CD4-positive, alpha-beta T cell (primary cell): ENCODE data around the gene CLCF1. TPM values are rescaled to one million over a fixed set of nuclear protein-coding genes. Genes with fewer than 3 reads are reported as not detected.

Experiments used
- ATAC-seq: fragments of 200-7000 bp; cut with Tn5 transposase; one replicate; pipeline ENCODE4 v1.10.0; 2022; ENCODE audit warnings: mild to moderate bottlenecking; ENCODE audit not compliant: poor library complexity
- CTCF ChIA-PET: fragments of 350-600 bp; sonication (Branson Sonifier 250); formaldehyde crosslinking; loops from one replicate; lab custom pipeline; 2021; ENCODE audit warnings: antibody characterized with exemption, inconsistent platforms; lab: Charles Lee
- POLR2A ChIA-PET: fragments of 350-600 bp; sonication (Branson Sonifier 250); formaldehyde crosslinking; loops from one replicate; lab custom pipeline; 2021; ENCODE audit warnings: antibody characterized with exemption, inconsistent platforms; lab: Charles Lee
- DNase-seq, 14 experiments: peaks; one replicate each; pipeline ENCODE4 v3.0.0-alpha.2; 2013 to 2020; ENCODE audit warnings: mixed read lengths in 2 of 14
- H3K27ac ChIP-seq, 2 donors: one replicate each; pipeline versions ENCODE4 v1.5.1 to v1.7.0; 2013; ENCODE audit warnings: low read length in 2 of 2, low read depth in 1 of 2, mild to moderate bottlenecking in 1 of 2
- H3K27me3 ChIP-seq, 2 experiments: 1 replicate in 1 of 2; 2 replicates in 1 of 2; pipeline versions ENCODE4 v1.6.1 to v1.7.0; 2013; ENCODE audit warnings: low read length in 2 of 2, control low read depth in 1 of 2, mild to moderate bottlenecking in 1 of 2, moderate library complexity in 1 of 2; ENCODE audit not compliant: insufficient read depth in 2 of 2, control insufficient read depth in 1 of 2
- H3K36me3 ChIP-seq: one replicate; pipeline ENCODE4 v1.6.1; 2013; ENCODE audit warnings: low read length, control low read depth; ENCODE audit not compliant: insufficient read depth
- H3K4me1 ChIP-seq: one replicate; pipeline ENCODE4 v1.6.1; 2013; ENCODE audit warnings: low read length, control low read depth; ENCODE audit not compliant: insufficient read depth
- H3K4me3 ChIP-seq: one replicate; pipeline ENCODE4 v1.5.1; 2013; ENCODE audit warnings: mild to moderate bottlenecking, low read length, moderate library complexity
- H3K9me3 ChIP-seq, 2 experiments: 1 replicate in 1 of 2; 2 replicates in 1 of 2; pipeline versions ENCODE4 v1.6.1 to v1.7.0; 2013; ENCODE audit warnings: low read length in 2 of 2, mild to moderate bottlenecking in 2 of 2, control low read depth in 1 of 2, moderate library complexity in 1 of 2; ENCODE audit not compliant: control insufficient read depth in 1 of 2, insufficient read depth in 1 of 2
- H3K27ac Mint-ChIP-seq: one replicate; pipeline ENCODE4 v1.8.0; 2020; ENCODE audit warnings: mixed read lengths
- H3K27me3 Mint-ChIP-seq: one replicate; pipeline ENCODE4 v1.8.0; 2021; ENCODE audit warnings: mixed read lengths
- H3K36me3 Mint-ChIP-seq: one replicate; pipeline ENCODE4 v1.8.0; 2021; ENCODE audit warnings: low read depth, mixed read lengths
- H3K4me1 Mint-ChIP-seq: one replicate; pipeline ENCODE4 v1.8.0; 2021; ENCODE audit warnings: low read depth, mixed read lengths
- H3K4me3 Mint-ChIP-seq: one replicate; pipeline ENCODE4 v1.8.0; 2020; ENCODE audit warnings: mild to moderate bottlenecking, mixed read lengths
- H3K9me3 Mint-ChIP-seq: one replicate; pipeline ENCODE4 v1.8.0; 2020; ENCODE audit warnings: mixed read lengths
- CTCF ChIP-seq: fragments of 200-600 bp; IDR thresholded peaks from one replicate; pipeline ENCODE4 v1.8.0; 2022; ENCODE audit warnings: antibody characterized with exemption, mild to moderate bottlenecking
- intact Hi-C, 2 experiments: fragments of 100-400 bp; cut with DNase I in 1 of 2; cut with micrococcal nuclease in 1 of 2; formaldehyde crosslinking; loops; one replicate each; pipeline versions ENCODE4 v1.15.1 to v1.9.0; 2023 to 2025; cut with DNase I, micrococcal nuclease
- total RNA-seq, 174 experiments: library from RNA in 2 of 174; stranded (reverse) in 2 of 174; gene quantifications; one replicate each; pipeline ENCODE4 v1.2.3 and lab custom pipeline; 2021 to 2026

CLCF1 gene
- total RNA-seq, 2 experiments from 2014 or later = 6.0 to 6.9 TPM

- Histone ChIP-seq H3K9me3 (no peaks in the 10 kb centered on the region), H3K4me1 (peaks cover 15% of the 10 kb centered on the region), H3K36me3 (no peaks in the 10 kb centered on the region), H3K27ac (no peak overlapping the region), H3K4me3 (no peak overlapping the region), H3K27me3 (peaks cover 2 to 4% of the 10 kb centered on the region in 2 experiments)
- Mint-ChIP-seq H3K4me1 (peaks cover 12% of the 10 kb centered on the region), H3K9me3 (no peaks in the 10 kb centered on the region), H3K4me3 (no peak overlapping the region), H3K36me3 (no peaks in the 10 kb centered on the region), H3K27ac (no peak overlapping the region), H3K27me3 (peaks cover 13% of the 10 kb centered on the region)
- no peak for TF ChIP-seq CTCF
- intact Hi-C loops = loop anchor here (5.0 to 10.0 kb wide), 3 partner anchors 34 to 424 kb away; partner anchors contain the start of genes KDM2A (in 1 of the 2) and PC (in 1 of the 2)
- CTCF ChIA-PET = interaction anchor here (1.1 to 6.0 kb wide), 15 partner anchors 8 to 142 kb away, joined by 3 to 241 read pairs (median 11); partner anchors contain the start of genes CLCF1, POLD4, PPP1CA and RAD9A
- POLR2A ChIA-PET = interaction anchor here (0.6 to 4.0 kb wide), 10 partner anchors 8 to 63 kb away, joined by 3 to 56 read pairs (median 6); partner anchors contain the start of genes CLCF1, POLD4 and TBC1D10C
- DNase-seq (no peak), ATAC-seq (no peak)
These were observed 8.0 kb upstream of the CLCF1 start for GRCh38 chr11:67381244-67381972.

GRCh38 chr11:67379061-67380058 lies 6.0 kb upstream of the CLCF1 start:
- no peak overlapping the region for H3K4me3 ChIP-seq
- H3K27me3 ChIP-seq = peaks cover 6 to 10% of the 10 kb centered on the region in 2 experiments
- H3K9me3 ChIP-seq = no peaks in the 10 kb centered on the region
- H3K4me1 ChIP-seq = peaks cover 34% of the 10 kb centered on the region
- H3K27me3 Mint-ChIP-seq = peaks cover 20% of the 10 kb centered on the region
- intact Hi-C loops = loop anchor here (5.0 to 10.0 kb wide), 3 partner anchors 32 to 422 kb away; partner anchors contain the start of genes KDM2A (in 1 of the 2) and PC (in 1 of the 2)
- DNase-seq (no peak), ATAC-seq (no peak)
- ChIA-PET CTCF (interaction anchor here (6.0 kb wide), 1 partner anchor 26 kb away, joined by 241 read pairs; the partner anchor contains the start of gene POLD4), POLR2A (interaction anchor here (0.5 to 4.0 kb wide), 3 partner anchors 27 to 272 kb away, joined by 3 to 56 read pairs (median 4); partner anchors contain the start of genes POLD4 and SSH3)
- no peak overlapping the region for H3K27ac ChIP-seq
- H3K36me3 Mint-ChIP-seq = no peaks in the 10 kb centered on the region
- H3K36me3 ChIP-seq = no peaks in the 10 kb centered on the region
- H3K4me3 Mint-ChIP-seq = no peak overlapping the region
- no peaks in the 10 kb centered on the region for H3K9me3 Mint-ChIP-seq
- no peak for TF ChIP-seq CTCF
- no peak overlapping the region for H3K27ac Mint-ChIP-seq
- H3K4me1 Mint-ChIP-seq = peaks cover 16% of the 10 kb centered on the region

- Mint-ChIP-seq H3K27ac (no peak overlapping the region), H3K36me3 (peaks cover 2% of the 10 kb centered on the region), H3K4me3 (no peak overlapping the region), H3K9me3 (no peaks in the 10 kb centered on the region), H3K4me1 (peaks cover 24% of the 10 kb centered on the region), H3K27me3 (peaks cover 28% of the 10 kb centered on the region)
- ATAC-seq = no peak
- ChIA-PET CTCF (interaction anchor here (1.3 kb wide), 1 partner anchor 22 kb away, joined by 3 read pairs; no protein-coding TSS in a partner anchor), POLR2A (interaction anchor here (3.2 kb wide), 1 partner anchor 25 kb away, joined by 16 read pairs; the partner anchor contains the start of gene POLD4)
- H3K9me3 ChIP-seq = no peaks in the 10 kb centered on the region
- H3K27ac ChIP-seq = no peak overlapping the region
- TF ChIP-seq CTCF = no peak
- intact Hi-C loops = no loop called here
- DNase-seq = no peak
- no peaks in the 10 kb centered on the region for H3K36me3 ChIP-seq
- peaks cover 41% of the 10 kb centered on the region for H3K4me1 ChIP-seq
- peaks cover 6 to 16% of the 10 kb centered on the region in 2 experiments for H3K27me3 ChIP-seq
- no peak overlapping the region for H3K4me3 ChIP-seq
These were observed 5.1 kb upstream of the CLCF1 start for GRCh38 chr11:67378544-67378943.
